ENCODE results near the gene BSN.
"Not testable (repeated sequence)": the region's sequence is repeated elsewhere in the genome, so short reads cannot be mapped to it uniquely, and the experiment has no call there.

BSN gene

GRCh38 chr3:49695350-49696015 lies 141.2 kb downstream of the BSN start:
- not testable (repeated sequence) for H3K4me1 ChIP-seq (ENCODE audit: insufficient read depth, low read length)

GRCh38 chr3:49699281-49699979 lies 145.2 kb downstream of the BSN start:
- 0 out of 2 replicates have a peak, but pooled peaks cover 5% of the 10 kb centered on the region for H3K4me1 ChIP-seq (ENCODE audit: insufficient read depth, low read length)
- no peak overlapping the region for H3K9ac ChIP-seq (ENCODE audit: low read depth, low read length)
- H3K36me3 ChIP-seq (ENCODE audit: insufficient read depth, low read length), result no peaks in the 10 kb centered on the region
- H3K9me3 ChIP-seq (ENCODE audit: control insufficient read depth, insufficient read depth, low read length), result no peaks in the 10 kb centered on the region

More at GRCh38 chr3:49695350-49696015, 141.2 kb downstream of the BSN start:
- not testable (repeated sequence) for H3K9me3 ChIP-seq (ENCODE audit: control insufficient read depth, insufficient read depth, low read length); H3K36me3 ChIP-seq (ENCODE audit: insufficient read depth, low read length); H3K9ac ChIP-seq (ENCODE audit: low read depth, low read length)

GRCh38 chr3:49700014-49700413 lies 145.7 kb downstream of the BSN start:
- 0 out of 2 replicates have a peak, but pooled peaks cover 5% of the 10 kb centered on the region for H3K4me1 ChIP-seq (ENCODE audit: insufficient read depth, low read length)
- H3K36me3 ChIP-seq (ENCODE audit: insufficient read depth, low read length), result no peaks in the 10 kb centered on the region; the same call in 1 of the 2 replicates
- H3K9me3 ChIP-seq (ENCODE audit: control insufficient read depth, insufficient read depth, low read length), result no peaks in the 10 kb centered on the region
- H3K9ac ChIP-seq (ENCODE audit: low read depth, low read length), result no peak overlapping the region

- Histone ChIP-seq H3K9ac (ENCODE audit: low read depth, low read length) (no peak overlapping the region), H3K9me3 (ENCODE audit: control insufficient read depth, insufficient read depth, low read length) (no peaks in the 10 kb centered on the region), H3K4me1 (ENCODE audit: insufficient read depth, low read length) (0 out of 2 replicates have a peak, but pooled peaks cover 5% of the 10 kb centered on the region), H3K36me3 (ENCODE audit: insufficient read depth, low read length) (no peaks in the 10 kb centered on the region; the same call in 1 of the 2 replicates)
Observed at GRCh38 chr3:49700453-49701128, 146.3 kb downstream of the BSN start.

- H3K4me1 ChIP-seq (ENCODE audit: insufficient read depth, low read length), result 0 out of 2 replicates have a peak, but pooled peaks cover 5% of the 10 kb centered on the region
- H3K9ac ChIP-seq (ENCODE audit: low read depth, low read length), result no peak overlapping the region
- no peaks in the 10 kb centered on the region; the same call in 1 of the 2 replicates for H3K36me3 ChIP-seq (ENCODE audit: insufficient read depth, low read length)
- no peaks in the 10 kb centered on the region for H3K9me3 ChIP-seq (ENCODE audit: control insufficient read depth, insufficient read depth, low read length)
Observed at GRCh38 chr3:49701388-49702077, 147.3 kb downstream of the BSN start.

- H3K4me1 ChIP-seq (ENCODE audit: insufficient read depth, low read length), result 0 out of 2 replicates have a peak, but pooled peaks cover 5% of the 10 kb centered on the region
- H3K9me3 ChIP-seq (ENCODE audit: control insufficient read depth, insufficient read depth, low read length), result no peaks in the 10 kb centered on the region
- no peak overlapping the region for H3K9ac ChIP-seq (ENCODE audit: low read depth, low read length)
- H3K36me3 ChIP-seq (ENCODE audit: insufficient read depth, low read length), result no peaks in the 10 kb centered on the region; the same call in 1 of the 2 replicates
Observed at GRCh38 chr3:49702672-49703071, 148.4 kb downstream of the BSN start.

- Histone ChIP-seq H3K4me1 (ENCODE audit: insufficient read depth, low read length) (0 out of 2 replicates have a peak, but pooled peaks cover 5% of the 10 kb centered on the region), H3K36me3 (ENCODE audit: insufficient read depth, low read length) (no peaks in the 10 kb centered on the region; the same call in 1 of the 2 replicates), H3K9ac (ENCODE audit: low read depth, low read length) (no peak overlapping the region), H3K9me3 (ENCODE audit: control insufficient read depth, insufficient read depth, low read length) (no peaks in the 10 kb centered on the region)
Observed at GRCh38 chr3:49703443-49703927, 149.2 kb downstream of the BSN start.

GRCh38 chr3:49703956-49704355 lies 149.7 kb downstream of the BSN start:
- 0 out of 2 replicates have a peak, but pooled peaks cover 5% of the 10 kb centered on the region for H3K4me1 ChIP-seq (ENCODE audit: insufficient read depth, low read length)
- no peaks in the 10 kb centered on the region for H3K9me3 ChIP-seq (ENCODE audit: control insufficient read depth, insufficient read depth, low read length)
- H3K9ac ChIP-seq (ENCODE audit: low read depth, low read length), result no peak overlapping the region
- no peaks in the 10 kb centered on the region; the same call in 1 of the 2 replicates for H3K36me3 ChIP-seq (ENCODE audit: insufficient read depth, low read length)

GRCh38 chr3:49704629-49705028 lies 150.4 kb downstream of the BSN start:
- Histone ChIP-seq H3K9ac (ENCODE audit: low read depth, low read length) (no peak overlapping the region), H3K36me3 (ENCODE audit: insufficient read depth, low read length) (no peaks in the 10 kb centered on the region; the same call in 1 of the 2 replicates), H3K9me3 (ENCODE audit: control insufficient read depth, insufficient read depth, low read length) (no peaks in the 10 kb centered on the region), H3K4me1 (ENCODE audit: insufficient read depth, low read length) (0 out of 2 replicates have a peak, but pooled peaks cover 5% of the 10 kb centered on the region)

GRCh38 chr3:49705390-49705960 lies 151.2 kb downstream of the BSN start:
- H3K9me3 ChIP-seq (ENCODE audit: control insufficient read depth, insufficient read depth, low read length), result no peaks in the 10 kb centered on the region
- peaks cover under 1% of the 10 kb centered on the region; the same call in 1 of the 2 replicates for H3K36me3 ChIP-seq (ENCODE audit: insufficient read depth, low read length)
- no peak overlapping the region for H3K9ac ChIP-seq (ENCODE audit: low read depth, low read length)
- 0 out of 2 replicates have a peak, but pooled peaks cover 5% of the 10 kb centered on the region for H3K4me1 ChIP-seq (ENCODE audit: insufficient read depth, low read length)

- peaks cover 2% of the 10 kb centered on the region; the same call in 1 of the 2 replicates for H3K36me3 ChIP-seq (ENCODE audit: insufficient read depth, low read length)
Observed at GRCh38 chr3:49706456-49707112, 152.3 kb downstream of the BSN start.

GRCh38 chr3:49707113-49707480 lies 152.8 kb downstream of the BSN start:
- H3K4me1 ChIP-seq (ENCODE audit: insufficient read depth, low read length), result no peaks in the 10 kb centered on the region
- H3K9ac ChIP-seq (ENCODE audit: low read depth, low read length), result no peak overlapping the region
- no peaks in the 10 kb centered on the region for H3K9me3 ChIP-seq (ENCODE audit: control insufficient read depth, insufficient read depth, low read length)
- H3K36me3 ChIP-seq (ENCODE audit: insufficient read depth, low read length), result peaks cover 2% of the 10 kb centered on the region; the same call in 1 of the 2 replicates

More at GRCh38 chr3:49706456-49707112, 152.3 kb downstream of the BSN start:
- no peaks in the 10 kb centered on the region for H3K9me3 ChIP-seq (ENCODE audit: control insufficient read depth, insufficient read depth, low read length)
- no peaks in the 10 kb centered on the region for H3K4me1 ChIP-seq (ENCODE audit: insufficient read depth, low read length)
- H3K9ac ChIP-seq (ENCODE audit: low read depth, low read length), result no peak overlapping the region

GRCh38 chr3:49709852-49710251 lies 155.6 kb downstream of the BSN start:
- Histone ChIP-seq H3K36me3 (ENCODE audit: insufficient read depth, low read length) (peaks cover 2% of the 10 kb centered on the region; the same call in 1 of the 2 replicates), H3K4me1 (ENCODE audit: insufficient read depth, low read length) (no peaks in the 10 kb centered on the region), H3K9me3 (ENCODE audit: control insufficient read depth, insufficient read depth, low read length) (no peaks in the 10 kb centered on the region), H3K9ac (ENCODE audit: low read depth, low read length) (no peak overlapping the region)

All from ES-I3 (cell line).